ENCODE data around the gene AK5.

DNA sequence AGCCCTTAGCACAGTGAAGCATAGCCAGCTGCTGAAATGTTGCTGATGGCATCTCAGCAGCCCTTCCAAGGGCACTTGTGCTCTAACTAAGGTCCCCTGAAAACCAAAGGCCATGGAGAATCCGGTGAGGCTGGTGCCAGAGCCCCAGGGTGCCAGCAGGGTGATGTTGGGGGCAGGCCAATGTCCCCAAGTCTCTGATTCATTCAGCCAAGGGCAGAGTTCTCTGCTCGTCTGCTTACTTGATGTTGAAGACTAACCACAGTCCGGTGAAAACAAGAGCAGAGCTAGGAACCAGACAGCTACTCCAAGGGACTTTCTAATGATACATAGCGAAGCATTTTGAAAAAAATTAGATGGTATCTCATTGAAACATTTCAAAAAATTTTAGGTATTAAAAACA is 250.8 kb downstream of the AK5 start:
- TF ChIP-seq POLR2A (IDR thresholded peaks at IDR 0.05) = no peak
- TF ChIP-seq, protein P1, sequence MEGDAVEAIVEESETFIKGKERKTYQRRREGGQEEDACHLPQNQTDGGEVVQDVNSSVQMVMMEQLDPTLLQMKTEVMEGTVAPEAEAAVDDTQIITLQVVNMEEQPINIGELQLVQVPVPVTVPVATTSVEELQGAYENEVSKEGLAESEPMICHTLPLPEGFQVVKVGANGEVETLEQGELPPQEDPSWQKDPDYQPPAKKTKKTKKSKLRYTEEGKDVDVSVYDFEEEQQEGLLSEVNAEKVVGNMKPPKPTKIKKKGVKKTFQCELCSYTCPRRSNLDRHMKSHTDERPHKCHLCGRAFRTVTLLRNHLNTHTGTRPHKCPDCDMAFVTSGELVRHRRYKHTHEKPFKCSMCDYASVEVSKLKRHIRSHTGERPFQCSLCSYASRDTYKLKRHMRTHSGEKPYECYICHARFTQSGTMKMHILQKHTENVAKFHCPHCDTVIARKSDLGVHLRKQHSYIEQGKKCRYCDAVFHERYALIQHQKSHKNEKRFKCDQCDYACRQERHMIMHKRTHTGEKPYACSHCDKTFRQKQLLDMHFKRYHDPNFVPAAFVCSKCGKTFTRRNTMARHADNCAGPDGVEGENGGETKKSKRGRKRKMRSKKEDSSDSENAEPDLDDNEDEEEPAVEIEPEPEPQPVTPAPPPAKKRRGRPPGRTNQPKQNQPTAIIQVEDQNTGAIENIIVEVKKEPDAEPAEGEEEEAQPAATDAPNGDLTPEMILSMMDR (IDR thresholded peaks at IDR 0.05) = no peak

All from tibial nerve (tissue), 3 donors.